ENCODE results near the gene MED13L.

Gene MED13L

GRCh38 chr12:116174904-116175303 is 102.6 kb downstream of the MED13L start:
- no peak for DNase-seq

GRCh38 chr12:116174006-116174405 is 103.5 kb downstream of the MED13L start:
- no peak for DNase-seq

- DNase-seq = no peak
These were observed 105.2 kb downstream of the MED13L start for GRCh38 chr12:116172224-116172849.

DNA sequence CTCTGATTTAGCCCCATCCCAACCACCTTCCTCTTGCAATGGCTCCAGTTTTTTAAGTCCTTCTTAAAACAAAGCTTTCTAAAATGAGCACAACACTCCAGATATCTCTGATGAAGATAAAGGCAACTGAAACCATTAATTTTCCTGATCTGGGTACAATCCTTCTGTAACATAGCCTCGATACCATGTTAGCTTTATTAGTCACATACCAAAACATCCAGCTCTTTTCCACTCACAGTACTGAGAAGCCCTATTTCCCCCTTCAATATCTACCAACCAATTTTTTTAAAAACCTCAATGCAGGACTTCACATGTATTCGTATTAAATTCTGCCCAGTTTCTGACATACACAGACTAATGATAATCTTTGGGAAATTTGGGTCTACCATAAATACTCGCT is 105.9 kb downstream of the MED13L start:
- no peak for DNase-seq

DNA sequence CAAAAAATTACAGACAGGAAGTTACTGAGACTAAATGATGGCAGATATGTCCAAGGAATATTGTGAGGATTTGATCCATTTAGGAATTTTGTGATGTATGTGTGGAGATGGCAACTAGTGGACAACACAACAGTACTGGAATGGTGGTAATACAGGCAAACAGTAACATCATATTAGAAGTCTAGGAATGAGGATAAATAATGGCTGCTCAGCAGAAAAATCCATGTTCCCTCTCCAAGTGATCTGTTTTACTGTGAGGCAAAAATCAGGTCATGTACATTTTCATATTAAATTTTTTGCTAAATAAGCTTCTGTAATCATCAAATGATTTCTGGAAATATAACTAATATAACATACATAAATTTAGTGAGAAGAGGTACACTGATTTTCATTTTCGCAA is 108.4 kb downstream of the MED13L start:
- no peak for DNase-seq

GRCh38 chr12:116166306-116166705 is 111.2 kb downstream of the MED13L start:
- no peak for DNase-seq

GRCh38 chr12:116165036-116165425 is 112.5 kb downstream of the MED13L start:
- DNase-seq = no peak

DNA sequence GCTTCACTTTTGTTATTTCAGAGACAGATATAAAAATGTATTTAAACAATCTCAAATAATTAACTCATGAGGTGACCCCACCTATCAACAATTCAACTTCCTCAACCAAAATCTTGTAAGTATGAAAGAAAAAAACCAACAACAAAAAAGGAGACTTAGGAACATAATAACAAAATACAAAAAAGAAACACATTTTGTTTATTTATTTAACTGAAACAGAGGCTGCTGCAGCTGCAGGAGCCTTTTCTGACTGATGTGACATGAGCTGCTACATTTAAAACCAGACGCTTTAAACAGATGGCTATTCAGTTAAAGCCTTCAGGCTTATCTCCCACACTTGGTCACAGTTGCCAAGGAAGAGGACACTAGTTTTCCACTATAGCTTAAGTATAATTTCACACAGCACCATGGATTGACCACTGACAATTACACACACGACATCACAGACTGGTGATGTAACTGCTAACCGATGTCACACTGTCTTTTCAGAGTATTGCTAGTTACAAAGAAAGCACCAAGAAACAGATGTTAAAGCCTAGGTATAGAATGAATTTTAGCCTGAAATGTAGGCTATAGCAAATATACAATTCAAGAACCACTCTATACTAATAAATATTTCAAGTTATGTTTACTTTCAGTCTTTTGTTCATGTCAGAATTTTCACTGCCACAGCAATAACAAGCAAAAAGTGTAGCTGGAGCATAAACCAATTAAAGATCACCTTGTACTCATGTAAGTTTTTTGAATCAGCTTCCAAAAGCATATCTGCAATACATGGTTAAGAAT is 113.0 kb downstream of the MED13L start:
- DNase-seq = no peak

DNA sequence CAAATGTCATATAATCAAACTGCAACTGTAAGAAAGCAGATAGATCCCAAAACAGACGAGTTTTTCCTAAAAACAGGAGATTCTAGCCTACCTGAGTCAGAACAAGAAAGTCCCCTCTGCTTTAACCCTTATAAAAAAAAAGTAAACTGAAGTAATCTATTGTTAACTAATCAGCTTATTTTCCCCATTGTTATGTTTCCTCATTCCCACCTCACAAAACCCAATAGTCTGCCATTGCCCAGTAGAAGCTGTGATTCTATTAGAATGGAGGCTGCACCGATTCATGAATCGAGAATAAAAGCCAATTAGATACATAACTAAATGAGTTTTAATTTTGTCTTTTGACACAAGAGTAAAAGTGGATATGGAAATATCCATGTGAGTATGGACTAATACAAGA is 115.4 kb downstream of the MED13L start:
- DNase-seq = no peak

DNA sequence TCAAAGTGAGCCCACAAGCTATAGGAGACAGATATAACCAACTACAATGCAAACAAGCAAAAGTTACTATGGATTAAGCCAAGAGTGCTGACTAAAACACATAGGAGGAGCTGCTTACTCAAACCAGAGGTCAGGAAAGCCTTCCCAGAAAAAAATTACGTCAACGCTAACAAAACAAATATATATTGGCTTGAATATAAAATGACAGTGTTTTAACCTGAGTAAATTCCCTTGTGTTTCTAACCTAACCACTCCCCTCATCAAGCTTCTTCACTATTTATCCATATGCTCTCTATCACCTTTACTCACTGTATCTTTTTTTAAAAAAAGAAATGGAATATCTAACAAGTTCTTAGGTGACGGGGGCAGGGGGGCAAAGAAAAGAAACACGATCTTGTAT is 115.9 kb downstream of the MED13L start:
- no peak for DNase-seq

- DNase-seq = no peak
These were observed 116.5 kb downstream of the MED13L start for GRCh38 chr12:116160883-116161458.

DNA sequence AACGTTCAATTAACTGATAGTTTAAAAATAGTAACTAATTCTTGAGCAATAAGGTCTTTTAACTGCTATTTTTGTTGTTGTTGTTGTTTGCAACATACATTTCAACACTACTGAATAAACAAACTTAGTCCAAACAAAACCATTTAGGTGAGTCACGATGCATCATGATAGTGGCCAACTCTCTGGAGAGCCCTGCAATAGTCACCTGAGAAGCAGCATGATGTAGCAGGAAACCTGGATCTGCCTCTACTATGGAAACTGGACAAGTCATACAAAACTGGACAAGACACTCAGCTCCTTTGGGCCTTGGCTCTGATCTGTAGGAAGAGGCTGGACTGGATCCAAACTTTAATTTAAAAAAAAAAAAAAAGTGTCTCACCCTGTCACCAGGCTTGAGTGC is 117.3 kb downstream of the MED13L start:
- no peak for DNase-seq

DNA sequence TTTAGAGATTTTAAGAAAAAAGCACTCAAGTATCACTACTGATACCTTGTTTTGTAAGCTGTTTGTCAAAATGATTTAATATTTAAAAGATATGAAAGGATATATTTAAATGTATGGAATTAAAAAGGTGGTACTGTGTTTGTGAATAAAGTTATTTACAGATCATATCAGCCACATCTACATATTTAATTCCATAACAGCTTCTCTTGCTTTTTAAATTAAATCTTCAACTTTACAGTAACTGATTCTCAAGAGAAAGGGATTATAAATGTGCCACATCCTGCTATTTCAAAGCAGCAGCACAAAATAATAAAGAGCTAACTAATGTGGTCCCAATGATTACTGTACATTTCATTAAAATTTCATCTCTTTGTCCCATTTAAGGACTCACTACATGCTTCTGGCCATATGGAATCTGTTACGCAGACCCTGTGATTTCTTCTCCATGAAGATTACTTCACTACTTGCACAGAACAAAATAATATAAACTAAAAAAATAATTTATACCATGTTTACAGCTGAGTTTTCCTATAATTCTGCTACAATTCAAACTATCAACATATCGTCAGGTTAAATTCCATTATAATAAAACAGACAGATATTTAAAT is 117.8 kb downstream of the MED13L start:
- no peak for DNase-seq

DNA sequence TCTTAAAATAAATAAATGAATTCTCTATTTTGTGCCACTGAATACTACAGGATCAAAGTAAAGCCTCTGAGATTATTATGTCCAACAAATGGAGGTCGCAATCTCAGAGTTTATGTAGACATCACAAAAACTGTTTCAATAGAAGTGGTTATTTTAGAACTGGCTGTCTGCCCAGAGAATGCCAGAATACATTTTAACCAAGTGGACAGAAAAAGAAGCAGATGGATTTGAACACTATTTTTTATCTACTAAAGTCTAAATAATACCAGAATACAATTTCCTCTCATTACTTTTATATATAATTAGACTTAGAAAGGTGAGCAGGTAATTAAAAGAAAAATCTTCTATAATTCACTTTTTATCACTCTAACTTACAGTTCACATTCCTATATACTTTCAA is 118.3 kb downstream of the MED13L start:
- no peak for DNase-seq

DNA sequence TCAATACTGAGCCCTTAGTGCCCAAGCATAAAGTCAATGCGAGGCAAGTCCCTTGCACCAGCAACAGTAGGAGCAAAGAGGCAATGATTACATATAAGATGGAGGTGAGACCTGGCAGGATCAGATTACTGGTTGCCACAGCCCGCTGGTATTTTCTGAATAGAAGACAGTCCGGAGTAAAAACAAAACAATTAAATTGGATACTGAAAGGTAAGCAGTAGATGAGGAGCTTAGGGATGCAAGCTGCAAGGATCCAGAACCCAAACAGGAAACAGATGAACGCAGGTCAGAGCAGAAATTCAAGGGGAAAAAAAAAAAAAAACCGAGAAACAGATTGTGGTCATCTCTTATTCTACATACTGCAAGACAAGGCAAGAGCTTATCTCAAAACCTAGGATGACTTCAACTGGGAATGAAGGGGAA is 119.6 kb downstream of the MED13L start:
- DNase-seq = no peak

- no peak for DNase-seq
These were observed 120.9 kb downstream of the MED13L start for GRCh38 chr12:116156614-116157013.

- DNase-seq = no peak
These were observed 122.1 kb downstream of the MED13L start for GRCh38 chr12:116155383-116155782.

- DNase-seq = peak; percentile 56
These were observed 123.5 kb downstream of the MED13L start for GRCh38 chr12:116153983-116154382.

GRCh38 chr12:116153113-116153512 is 124.4 kb downstream of the MED13L start:
- DNase-seq = no peak

GRCh38 chr12:116152268-116152667 is 125.2 kb downstream of the MED13L start:
- DNase-seq = no peak

- DNase-seq = no peak
These were observed 127.0 kb downstream of the MED13L start for GRCh38 chr12:116150452-116150851.

DNA sequence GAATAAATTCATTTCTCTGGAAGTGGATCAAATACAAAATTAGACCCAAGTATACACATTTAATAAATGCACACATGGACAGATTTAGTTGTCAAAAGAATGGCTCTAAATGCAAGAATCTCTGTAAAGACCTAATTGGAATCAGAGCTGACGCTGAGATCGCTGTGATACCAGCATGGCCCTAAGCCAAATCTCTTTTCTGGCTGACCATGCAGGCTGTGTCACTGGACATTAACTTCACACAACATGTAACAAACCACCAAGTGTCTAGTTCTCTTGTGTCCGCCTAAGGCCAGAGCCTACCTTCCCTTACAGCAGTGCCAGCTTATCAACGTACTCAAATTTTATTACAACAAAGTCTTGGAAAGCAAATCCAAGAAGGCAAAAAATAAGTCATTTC is 127.5 kb downstream of the MED13L start:
- no peak for DNase-seq

DNA sequence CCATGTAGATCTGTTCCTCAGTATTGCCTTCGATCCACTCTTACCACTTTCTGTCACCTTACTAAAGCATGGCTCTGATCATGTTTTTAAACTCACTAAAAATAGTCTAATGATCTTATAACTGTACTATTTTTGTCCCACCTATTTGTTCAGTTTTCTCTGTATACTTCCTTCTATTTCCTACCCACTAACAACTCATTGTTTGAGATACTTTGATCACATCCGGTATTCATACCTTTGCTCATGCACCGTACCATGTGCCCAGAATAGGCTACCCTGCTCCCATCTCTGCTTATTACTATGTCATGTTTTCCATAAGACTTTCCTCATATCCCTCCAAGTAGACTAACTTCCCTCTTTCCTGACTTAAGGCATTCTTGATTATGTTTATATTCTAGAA is 128.6 kb downstream of the MED13L start:
- no peak for DNase-seq

- DNase-seq = no peak
These were observed 131.1 kb downstream of the MED13L start for GRCh38 chr12:116146386-116146785.
